OCI-LY3 (cell line): ENCODE measurements around the gene RASSF7.

Experiments
- EZH2phosphoT487 ChIP-seq: fragments of 200-600 bp; shearing (Covaris generic); IDR thresholded peaks from 2 replicates; pipeline ENCODE4 v1.6.1; 2018; ENCODE audit warnings: antibody characterized with exemption, mixed run types, low read depth
- TF ChIP-seq, protein P1 (sequence below): fragments of 200-600, 300-600 bp; sonication (generic); IDR thresholded peaks from 2 replicates; pipeline ENCODE4 v1.5.1; 2014; ENCODE audit warnings: antibody characterized with exemption, low read length, low read depth

DNA sequence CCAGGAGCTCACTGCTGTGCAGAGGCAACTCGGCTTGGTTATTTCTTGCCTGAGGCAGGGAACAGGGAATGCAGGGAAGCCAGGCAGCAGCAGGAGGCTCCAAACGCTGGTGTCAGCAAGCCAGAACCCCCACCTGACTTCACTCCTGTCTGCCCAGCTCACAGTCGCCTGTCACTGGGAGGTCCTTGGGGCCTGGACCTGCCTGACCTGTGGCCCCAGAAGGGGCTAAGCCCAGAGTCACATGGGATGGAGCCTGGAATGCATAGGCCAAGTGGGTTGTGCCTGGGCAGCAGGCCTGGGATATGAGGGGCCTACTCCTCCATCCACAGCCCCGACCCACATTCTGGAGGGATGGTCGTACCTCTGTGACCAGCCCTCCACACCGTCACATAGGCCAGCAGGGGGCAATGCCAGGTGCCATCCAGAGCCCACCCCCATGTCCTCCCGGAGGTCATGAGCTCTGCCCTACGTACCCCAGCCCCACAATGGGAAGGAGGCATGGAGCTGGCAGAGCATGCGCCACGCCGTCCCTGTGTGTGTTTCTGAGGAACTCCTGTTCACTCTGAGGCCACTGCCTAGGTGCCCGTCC is 5.2 kb downstream of the RASSF7 start:
- TF ChIP-seq, protein P1, sequence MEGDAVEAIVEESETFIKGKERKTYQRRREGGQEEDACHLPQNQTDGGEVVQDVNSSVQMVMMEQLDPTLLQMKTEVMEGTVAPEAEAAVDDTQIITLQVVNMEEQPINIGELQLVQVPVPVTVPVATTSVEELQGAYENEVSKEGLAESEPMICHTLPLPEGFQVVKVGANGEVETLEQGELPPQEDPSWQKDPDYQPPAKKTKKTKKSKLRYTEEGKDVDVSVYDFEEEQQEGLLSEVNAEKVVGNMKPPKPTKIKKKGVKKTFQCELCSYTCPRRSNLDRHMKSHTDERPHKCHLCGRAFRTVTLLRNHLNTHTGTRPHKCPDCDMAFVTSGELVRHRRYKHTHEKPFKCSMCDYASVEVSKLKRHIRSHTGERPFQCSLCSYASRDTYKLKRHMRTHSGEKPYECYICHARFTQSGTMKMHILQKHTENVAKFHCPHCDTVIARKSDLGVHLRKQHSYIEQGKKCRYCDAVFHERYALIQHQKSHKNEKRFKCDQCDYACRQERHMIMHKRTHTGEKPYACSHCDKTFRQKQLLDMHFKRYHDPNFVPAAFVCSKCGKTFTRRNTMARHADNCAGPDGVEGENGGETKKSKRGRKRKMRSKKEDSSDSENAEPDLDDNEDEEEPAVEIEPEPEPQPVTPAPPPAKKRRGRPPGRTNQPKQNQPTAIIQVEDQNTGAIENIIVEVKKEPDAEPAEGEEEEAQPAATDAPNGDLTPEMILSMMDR, result no peak
- TF ChIP-seq EZH2phosphoT487, result no peak
